ENCODE measurements around the gene IL31. TPM values are rescaled to one million over a fixed set of nuclear protein-coding genes. Genes with fewer than 3 reads are reported as not detected.
"Not testable (repeated sequence)": the region's sequence is repeated elsewhere in the genome, so short reads cannot be mapped to it uniquely, and the experiment has no call there.

The IL31 gene
- total and polyA plus RNA-seq, 2 of the 4 experiments (the other 2 are of a cell fraction), result not detected

DNA sequence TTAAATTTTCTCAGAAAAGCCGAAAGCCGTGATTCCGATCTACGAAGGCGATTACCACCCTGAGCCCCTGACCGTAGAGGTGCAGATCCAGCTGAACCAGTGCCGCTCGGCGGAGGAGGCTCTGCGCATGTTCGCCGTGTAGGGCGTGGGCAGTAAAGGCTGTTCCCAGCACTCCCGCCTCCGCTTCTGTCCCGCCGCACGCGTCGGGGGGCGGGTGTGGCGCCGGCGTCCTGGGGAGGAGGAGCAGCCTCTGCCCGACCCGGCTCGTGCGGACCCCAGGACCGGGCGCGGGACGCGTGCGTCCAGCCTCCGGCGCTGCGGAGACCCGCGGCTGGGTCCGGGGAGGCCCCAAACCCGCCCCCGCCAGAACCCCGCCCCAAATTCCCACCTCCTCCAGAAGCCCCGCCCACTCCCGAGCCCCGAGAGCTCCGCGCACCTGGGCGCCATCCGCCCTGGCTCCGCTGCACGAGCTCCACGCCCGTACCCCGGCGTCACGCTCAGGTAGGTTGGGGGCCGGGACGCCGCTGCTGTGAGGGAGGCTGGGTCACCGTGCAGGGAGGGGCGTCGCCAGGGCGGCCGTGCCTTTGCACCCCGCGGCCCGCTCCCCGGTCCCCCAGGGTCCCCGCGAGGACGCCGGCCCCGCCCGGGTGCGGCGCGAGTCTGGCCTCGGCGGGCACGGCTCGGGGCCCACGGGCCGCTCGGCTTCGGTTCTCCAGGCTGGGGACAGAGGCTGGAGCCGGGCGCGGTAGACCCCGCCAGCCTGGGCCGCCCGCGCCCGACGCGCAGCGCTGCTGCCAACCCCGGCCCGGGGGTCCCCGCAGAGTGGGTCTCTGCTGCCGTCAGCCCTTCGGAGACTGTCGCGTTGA, 29.5 kb upstream of the IL31 start, which contains the start of gene B3GNT4:
B3GNT4 (plus strand) TSS at position 409 of the 866 bp plus-strand sequence. CDS start 910 bp downstream, outside the sequence.
- no TSS peak for BruUV-seq (replicated peaks)
- Histone ChIP-seq H3K36me3 (ENCODE audit: control insufficient read depth, insufficient read depth, low read length) (peaks cover 20% of the 10 kb centered on the region), H3K9ac (ENCODE audit: low read depth, low read length) (peak within 1 kb of the TSS; percentile 52), H4K5ac (ENCODE audit: low read depth, low read length) (no peak within 1 kb of the TSS), H3K4me1 (ENCODE audit: control insufficient read depth, insufficient read depth, low read length) (no peaks in the 10 kb centered on the region), H3K14ac (replicated peaks; ENCODE audit: low read depth, low read length) (peak within 1 kb of the TSS; percentile 87; the same call in 1 of the 2 replicates), H3K4me3 (ENCODE audit: insufficient read depth, low read depth, low read length) (peak within 1 kb of the TSS; percentile 51), H2AK9ac (replicated peaks; ENCODE audit: low read depth, low read length, poor library complexity) (peak within 1 kb of the TSS; percentile 82), H2AK5ac (ENCODE audit: low read depth, low read length) (no peak within 1 kb of the TSS), H2BK20ac (ENCODE audit: low read depth, low read length) (no peak within 1 kb of the TSS), H3K27ac (ENCODE audit: insufficient read depth, low read length) (no peak within 1 kb of the TSS), H3K4ac (ENCODE audit: low read depth, low read length) (no peak within 1 kb of the TSS), H2AFZ (replicated peaks; ENCODE audit: low read length, poor library complexity) (peak within 1 kb of the TSS; percentile 92), H2BK120ac (ENCODE audit: low read depth, low read length) (peak within 1 kb of the TSS; percentile 40; the same call in 1 of the 2 replicates), H4K91ac (ENCODE audit: insufficient read depth, low read depth, low read length) (no peak within 1 kb of the TSS), H3K9me3 (ENCODE audit: control insufficient read depth, insufficient read depth, low read length) (no peaks in the 10 kb centered on the region), H2BK5ac (ENCODE audit: low read depth, low read length, poor library complexity, severe bottlenecking) (no peak within 1 kb of the TSS), H3K79me1 (ENCODE audit: low read depth in 1 of 2, low read length in 2 of 2) (no peaks in the 10 kb centered on the region), H3K4me2 (ENCODE audit: low read depth, low read length) (peak within 1 kb of the TSS; percentile 88), H4K20me1 (ENCODE audit: insufficient read depth, low read length) (peaks cover 18% of the 10 kb centered on the region), H3K9me1 (ENCODE audit: insufficient read depth, low read length) (no peaks in the 10 kb centered on the region; the same call in 1 of the 2 replicates), H3K27me3 (ENCODE audit: control insufficient read depth, insufficient read depth, low read length) (peaks cover 22% of the 10 kb centered on the region), H3K56ac (ENCODE audit: extremely low read depth, insufficient read depth, low read length) (peak within 1 kb of the TSS; percentile 19; the same call in 1 of the 2 replicates), H3K18ac (ENCODE audit: low read depth, low read length) (no peak within 1 kb of the TSS), H2BK15ac (ENCODE audit: low read depth, low read length) (no peak within 1 kb of the TSS; the same call in 2 of the 3 replicates), H3K23ac (ENCODE audit: low read depth, low read length) (no peak within 1 kb of the TSS), H4K8ac (ENCODE audit: low read depth in 2 of 2, low read length in 2 of 2) (peak within 1 kb of the TSS in 1 of 2 experiments; percentile 92; a peak in 2 of 4 replicates)
- in situ Hi-C loops (cut with MboI; ENCODE audit: low sequenced_read_pairs) (no loop called here), intact Hi-C loops (cut with micrococcal nuclease) (no loop called here), dilution Hi-C loops (cut with HindIII; ENCODE audit: low sequenced_read_pairs, unreplicated experiment) (no loop called here)
- WGBS, 2 experiments (ENCODE audit: extremely low coverage in 2 of 2, insufficient read length in 1 of 2), result 2% methylated on average over 30 of the region's 104 CpGs; no CpG with 5 or more reads in 1 of the 2 experiments
- CTCF ChIA-PET, result no interaction called here
- peak; percentile 26 for DNase-seq
- POLR2A ChIA-PET (ENCODE audit: unreplicated experiment), result interaction anchor here (0.6 kb wide), 1 partner anchor 794 kb away, joined by 6 read pairs; no protein-coding TSS in a partner anchor
- ATAC-seq (ENCODE audit: low read depth), result peak; percentile 85
- TF ChIP-seq BHLHE40 (IDR thresholded peaks at IDR 0.05; ENCODE audit: low read depth, low read length) (peak; percentile 70), MXI1 (IDR thresholded peaks at IDR 0.05; ENCODE audit: borderline replicate concordance, low read depth, low read length) (peak; percentile 32; the same call in 1 of the 2 replicates), SMC3 (IDR thresholded peaks at IDR 0.05; ENCODE audit: low read depth, low read length) (no peak)

- WGBS, 2 experiments (ENCODE audit: extremely low coverage in 2 of 2, insufficient read length in 1 of 2), result 70% methylated on average over 9 of the region's 19 CpGs; no CpG with 5 or more reads in 1 of the 2 experiments
- ATAC-seq (ENCODE audit: low read depth); H2AK5ac ChIP-seq (ENCODE audit: low read depth, low read length); H2BK20ac ChIP-seq (ENCODE audit: low read depth, low read length); H3K79me1 ChIP-seq (ENCODE audit: low read depth in 1 of 2, low read length in 2 of 2); H3K4me1 ChIP-seq (ENCODE audit: control insufficient read depth, insufficient read depth, low read length); H2BK5ac ChIP-seq (ENCODE audit: low read depth, low read length, poor library complexity, severe bottlenecking); H3K27ac ChIP-seq (ENCODE audit: insufficient read depth, low read length); H3K18ac ChIP-seq (ENCODE audit: low read depth, low read length); DNase-seq; H3K9ac ChIP-seq (ENCODE audit: low read depth, low read length); POLR2A ChIA-PET (ENCODE audit: unreplicated experiment); intact Hi-C loops (cut with micrococcal nuclease); CTCF ChIA-PET; H3K23ac ChIP-seq (ENCODE audit: low read depth, low read length); in situ Hi-C loops (cut with MboI; ENCODE audit: low sequenced_read_pairs); H4K5ac ChIP-seq (ENCODE audit: low read depth, low read length); H3K9me3 ChIP-seq (ENCODE audit: control insufficient read depth, insufficient read depth, low read length); dilution Hi-C loops (cut with HindIII; ENCODE audit: low sequenced_read_pairs, unreplicated experiment); H4K91ac ChIP-seq (ENCODE audit: insufficient read depth, low read depth, low read length); H3K4ac ChIP-seq (ENCODE audit: low read depth, low read length); H3K9me1 ChIP-seq (ENCODE audit: insufficient read depth, low read length); BruUV-seq (replicated peaks); H2BK15ac ChIP-seq (ENCODE audit: low read depth, low read length): not testable (repeated sequence)
- Histone ChIP-seq H3K4me3 (ENCODE audit: insufficient read depth, low read depth, low read length) (peak overlapping the region; percentile 51), H4K8ac (ENCODE audit: low read depth in 2 of 2, low read length in 2 of 2) (peak overlapping the region in 1 of 2 experiments; percentile 92; a peak in 1 of 4 replicates), H3K14ac (replicated peaks; ENCODE audit: low read depth, low read length) (peak overlapping the region; percentile 87; the same call in 1 of the 2 replicates), H2BK120ac (ENCODE audit: low read depth, low read length) (peak overlapping the region; percentile 40; the same call in 1 of the 2 replicates), H2AFZ (replicated peaks; ENCODE audit: low read length, poor library complexity) (peak overlapping the region; percentile 92), H4K20me1 (ENCODE audit: insufficient read depth, low read length) (peaks cover 18% of the 10 kb centered on the region), H2AK9ac (replicated peaks; ENCODE audit: low read depth, low read length, poor library complexity) (peak overlapping the region; percentile 82), H3K56ac (ENCODE audit: extremely low read depth, insufficient read depth, low read length) (0 out of 2 replicates have a peak overlapping the region, but pooled peaks have one; percentile 19), H3K4me2 (ENCODE audit: low read depth, low read length) (peak overlapping the region; percentile 78), H3K27me3 (ENCODE audit: control insufficient read depth, insufficient read depth, low read length) (peaks cover 22% of the 10 kb centered on the region), H3K36me3 (ENCODE audit: control insufficient read depth, insufficient read depth, low read length) (peaks cover 13% of the 10 kb centered on the region)
These were observed 28.8 kb upstream of the IL31 start for GRCh38 chr12:122202811-122203210.

All from IMR-90 (cell line).